HepG2 (cell line): ENCODE measurements around the gene CYP2W1. TPM values are rescaled to one million over a fixed set of nuclear protein-coding genes. Genes with fewer than 3 reads are reported as not detected.

Experiments used
- CEBPG ChIP-seq: IDR thresholded peaks from 2 replicates; pipeline ENCODE4 v1.6.1; 2016
- FLYWCH1 ChIP-seq: sonication (generic); formaldehyde crosslinking; IDR thresholded peaks from 2 replicates; pipeline ENCODE4 v1.8.1; 2023; ENCODE audit warnings: mild to moderate bottlenecking, missing genetic modification reagents
- GTF2F1 ChIP-seq: fragments of 150-350 bp; IDR thresholded peaks from 2 replicates; pipeline ENCODE4 v1.6.1; 2014; ENCODE audit warnings: low read length
- IRX3 ChIP-seq: sonication (generic); formaldehyde crosslinking; IDR thresholded peaks from 2 replicates; pipeline ENCODE4 v1.8.1; 2023; ENCODE audit warnings: mild to moderate bottlenecking, low read depth, missing genetic modification reagents, borderline replicate concordance
- MED8 ChIP-seq: sonication (generic); formaldehyde crosslinking; IDR thresholded peaks from 2 replicates; pipeline ENCODE4 v1.8.1; 2023; ENCODE audit warnings: mild to moderate bottlenecking, missing genetic modification reagents; ENCODE audit not compliant: insufficient replicate concordance
- NFE2 ChIP-seq: sonication (generic); formaldehyde crosslinking; IDR thresholded peaks from 2 replicates; pipeline ENCODE4 v1.4.0; 2020; ENCODE audit warnings: missing genetic modification reagents
- NR1H2 ChIP-seq: sonication (generic); formaldehyde crosslinking; IDR thresholded peaks from 2 replicates; pipeline ENCODE4 v1.8.1; 2022; ENCODE audit warnings: low read depth, missing genetic modification reagents, borderline replicate concordance
- POLR2A ChIP-seq, 2 experiments: IDR thresholded peaks; 2 replicates each; pipeline ENCODE4 v1.6.1; 2011; ENCODE audit warnings: low read depth in 2 of 2, low read length in 2 of 2, mild to moderate bottlenecking in 1 of 2, moderate library complexity in 1 of 2; ENCODE audit not compliant: insufficient read depth in 1 of 2
- PRMT3 ChIP-seq: sonication (generic); formaldehyde crosslinking; IDR thresholded peaks from 2 replicates; pipeline ENCODE4 v1.8.1; 2022; ENCODE audit warnings: low read depth, mild to moderate bottlenecking, moderate library complexity, missing genetic modification reagents, borderline replicate concordance
- SALL2 ChIP-seq: sonication (generic); formaldehyde crosslinking; IDR thresholded peaks from 2 replicates; pipeline ENCODE4 v1.8.1; 2023; ENCODE audit warnings: mild to moderate bottlenecking, missing genetic modification reagents, inconsistent platforms
- SRF ChIP-seq: IDR thresholded peaks from 2 replicates; pipeline ENCODE4 v1.6.1; 2011; ENCODE audit warnings: mild to moderate bottlenecking, low read depth, low read length, moderate library complexity
- ZEB1 ChIP-seq: IDR thresholded peaks from 2 replicates; pipeline ENCODE4 v1.6.1; 2012; ENCODE audit warnings: mild to moderate bottlenecking, low read depth, inconsistent platforms; ENCODE audit not compliant: insufficient replicate concordance
- ZFP90 ChIP-seq: sonication (generic); formaldehyde crosslinking; IDR thresholded peaks from 2 replicates; pipeline ENCODE4 v1.8.0; 2022; ENCODE audit warnings: missing genetic modification reagents, mild to moderate bottlenecking, inconsistent platforms, borderline replicate concordance
- ZNF264 ChIP-seq: sonication (generic); formaldehyde crosslinking; IDR thresholded peaks from 2 replicates; pipeline ENCODE4 v1.4.0; 2020; ENCODE audit warnings: missing genetic modification reagents
- ZNF564 ChIP-seq: sonication (generic); formaldehyde crosslinking; IDR thresholded peaks from 2 replicates; pipeline ENCODE4 v1.8.1; 2023; ENCODE audit warnings: mild to moderate bottlenecking, missing genetic modification reagents
- ZNF891 ChIP-seq: sonication (generic); formaldehyde crosslinking; IDR thresholded peaks from 2 replicates; pipeline ENCODE4 v1.5.0; 2020; ENCODE audit warnings: mild to moderate bottlenecking, missing genetic modification reagents
- polyA plus RNA-seq, 8 experiments: library from polyadenylated mRNA; depleted of rRNA in 3 of 8; stranded (reverse) in 7 of 8; unstranded in 1 of 8; fragments of >200 nt; fragmentation: Illumina TruSeq in 4 of 8; extraction: Trizol in 4 of 8; gene quantifications; 2 replicates each; pipeline versions ENCODE4 v1.2.1 to v1.2.3, GENCODE V29; 2011 to 2016; ENCODE audit warnings: low read depth in 4 of 8, missing spikeins in 1 of 8, mixed read lengths in 1 of 8; ENCODE audit not compliant: insufficient read depth in 1 of 8
- total RNA-seq, 5 experiments: library from RNA; depleted of rRNA; stranded (reverse); fragments of >200 nt; fragmentation: Illumina TruSeq; extraction: Trizol; gene quantifications; 2 replicates each; pipeline ENCODE4 v1.2.3, GENCODE V29; 2016; ENCODE audit warnings: low read depth in 1 of 5
- TF ChIP-seq, protein P1 (sequence below): IDR thresholded peaks from 2 replicates; pipeline ENCODE4 v1.6.1; 2016; ENCODE audit warnings: low read depth, control low read depth
- TF ChIP-seq, protein P2 (sequence below): sonication (generic); formaldehyde crosslinking; IDR thresholded peaks from 2 replicates; pipeline ENCODE4 v1.5.0; 2020; ENCODE audit warnings: mild to moderate bottlenecking, missing genetic modification reagents
- TF ChIP-seq, protein P3 (sequence below): sonication (generic); formaldehyde crosslinking; IDR thresholded peaks from 2 replicates; pipeline ENCODE4 v1.8.1; 2022; ENCODE audit warnings: low read depth, mild to moderate bottlenecking, missing genetic modification reagents
- TF ChIP-seq, protein P4 (sequence below): sonication (generic); formaldehyde crosslinking; IDR thresholded peaks from 2 replicates; pipeline ENCODE4 v1.5.0; 2020; ENCODE audit warnings: mild to moderate bottlenecking, missing genetic modification reagents, borderline replicate concordance
- TF ChIP-seq, protein P5 (sequence below): IDR thresholded peaks from 2 replicates; pipeline ENCODE4 v1.6.1; 2018; ENCODE audit warnings: missing genetic modification reagents, mild to moderate bottlenecking, missing compliant biosample characterization

CYP2W1 gene
- total and polyA plus RNA-seq, 2 of the 13 experiments (the other 11 are each of a cell fraction or from before 2014, with no cell fraction given) = 19.5 to 31.7 TPM

DNA sequence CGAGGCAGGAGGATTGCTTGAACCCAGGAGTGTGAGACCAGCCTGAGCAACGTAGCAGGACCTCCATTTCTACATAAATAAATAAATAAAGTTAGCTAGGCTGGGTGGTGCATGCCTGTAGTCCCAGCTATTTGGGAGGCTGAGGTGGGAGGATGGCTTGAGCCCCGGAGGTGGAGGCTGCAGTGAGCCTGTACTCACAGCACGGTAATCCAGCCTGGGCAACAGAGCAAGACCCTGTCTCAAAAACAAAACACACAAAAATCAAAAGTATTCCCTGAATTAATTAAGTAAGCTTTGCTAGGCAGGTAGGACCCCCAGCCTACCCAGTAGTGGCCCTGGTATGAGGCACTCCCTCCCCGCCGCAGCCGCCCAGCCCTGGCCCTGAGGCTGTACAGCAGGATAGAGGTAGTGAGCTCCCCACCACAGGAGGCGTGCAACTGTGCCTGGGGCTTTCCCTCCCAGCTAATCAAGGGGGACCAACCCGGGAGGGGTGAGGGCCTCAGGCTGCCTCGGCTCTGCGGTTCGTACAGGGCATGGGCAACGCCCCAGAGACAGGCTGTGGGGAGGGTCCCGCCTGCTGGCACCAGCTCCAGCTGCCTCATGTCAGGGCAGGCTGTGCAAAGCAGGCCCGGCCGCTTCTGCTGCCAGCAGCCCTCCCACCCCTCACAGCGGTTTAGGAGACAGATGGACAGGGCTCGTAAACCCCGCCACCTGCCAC, 1.0 kb upstream of the CYP2W1 start (continued):
- no peak for TF ChIP-seq SRF
- no peak for TF ChIP-seq SALL2
- no peak for TF ChIP-seq ZFP90 (CRISPR knock-in tag)
- TF ChIP-seq NFE2 (CRISPR knock-in tag) = no peak
- TF ChIP-seq, protein P1, sequence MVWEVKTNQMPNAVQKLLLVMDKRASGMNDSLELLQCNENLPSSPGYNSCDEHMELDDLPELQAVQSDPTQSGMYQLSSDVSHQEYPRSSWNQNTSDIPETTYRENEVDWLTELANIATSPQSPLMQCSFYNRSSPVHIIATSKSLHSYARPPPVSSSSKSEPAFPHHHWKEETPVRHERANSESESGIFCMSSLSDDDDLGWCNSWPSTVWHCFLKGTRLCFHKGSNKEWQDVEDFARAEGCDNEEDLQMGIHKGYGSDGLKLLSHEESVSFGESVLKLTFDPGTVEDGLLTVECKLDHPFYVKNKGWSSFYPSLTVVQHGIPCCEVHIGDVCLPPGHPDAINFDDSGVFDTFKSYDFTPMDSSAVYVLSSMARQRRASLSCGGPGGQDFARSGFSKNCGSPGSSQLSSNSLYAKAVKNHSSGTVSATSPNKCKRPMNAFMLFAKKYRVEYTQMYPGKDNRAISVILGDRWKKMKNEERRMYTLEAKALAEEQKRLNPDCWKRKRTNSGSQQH (CRISPR knock-in tag) = no peak
- TF ChIP-seq PRMT3 (CRISPR knock-in tag) = no peak
- TF ChIP-seq NR1H2 = no peak
- no peak for TF ChIP-seq CEBPG
- TF ChIP-seq ZNF264 = no peak
- TF ChIP-seq, protein P2, sequence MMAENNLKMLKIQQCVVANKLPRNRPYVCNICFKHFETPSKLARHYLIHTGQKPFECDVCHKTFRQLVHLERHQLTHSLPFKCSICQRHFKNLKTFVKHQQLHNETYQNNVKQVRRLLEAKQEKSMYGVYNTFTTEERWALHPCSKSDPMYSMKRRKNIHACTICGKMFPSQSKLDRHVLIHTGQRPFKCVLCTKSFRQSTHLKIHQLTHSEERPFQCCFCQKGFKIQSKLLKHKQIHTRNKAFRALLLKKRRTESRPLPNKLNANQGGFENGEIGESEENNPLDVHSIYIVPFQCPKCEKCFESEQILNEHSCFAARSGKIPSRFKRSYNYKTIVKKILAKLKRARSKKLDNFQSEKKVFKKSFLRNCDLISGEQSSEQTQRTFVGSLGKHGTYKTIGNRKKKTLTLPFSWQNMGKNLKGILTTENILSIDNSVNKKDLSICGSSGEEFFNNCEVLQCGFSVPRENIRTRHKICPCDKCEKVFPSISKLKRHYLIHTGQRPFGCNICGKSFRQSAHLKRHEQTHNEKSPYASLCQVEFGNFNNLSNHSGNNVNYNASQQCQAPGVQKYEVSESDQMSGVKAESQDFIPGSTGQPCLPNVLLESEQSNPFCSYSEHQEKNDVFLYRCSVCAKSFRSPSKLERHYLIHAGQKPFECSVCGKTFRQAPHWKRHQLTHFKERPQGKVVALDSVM = peak; percentile 87
- TF ChIP-seq, protein P3, sequence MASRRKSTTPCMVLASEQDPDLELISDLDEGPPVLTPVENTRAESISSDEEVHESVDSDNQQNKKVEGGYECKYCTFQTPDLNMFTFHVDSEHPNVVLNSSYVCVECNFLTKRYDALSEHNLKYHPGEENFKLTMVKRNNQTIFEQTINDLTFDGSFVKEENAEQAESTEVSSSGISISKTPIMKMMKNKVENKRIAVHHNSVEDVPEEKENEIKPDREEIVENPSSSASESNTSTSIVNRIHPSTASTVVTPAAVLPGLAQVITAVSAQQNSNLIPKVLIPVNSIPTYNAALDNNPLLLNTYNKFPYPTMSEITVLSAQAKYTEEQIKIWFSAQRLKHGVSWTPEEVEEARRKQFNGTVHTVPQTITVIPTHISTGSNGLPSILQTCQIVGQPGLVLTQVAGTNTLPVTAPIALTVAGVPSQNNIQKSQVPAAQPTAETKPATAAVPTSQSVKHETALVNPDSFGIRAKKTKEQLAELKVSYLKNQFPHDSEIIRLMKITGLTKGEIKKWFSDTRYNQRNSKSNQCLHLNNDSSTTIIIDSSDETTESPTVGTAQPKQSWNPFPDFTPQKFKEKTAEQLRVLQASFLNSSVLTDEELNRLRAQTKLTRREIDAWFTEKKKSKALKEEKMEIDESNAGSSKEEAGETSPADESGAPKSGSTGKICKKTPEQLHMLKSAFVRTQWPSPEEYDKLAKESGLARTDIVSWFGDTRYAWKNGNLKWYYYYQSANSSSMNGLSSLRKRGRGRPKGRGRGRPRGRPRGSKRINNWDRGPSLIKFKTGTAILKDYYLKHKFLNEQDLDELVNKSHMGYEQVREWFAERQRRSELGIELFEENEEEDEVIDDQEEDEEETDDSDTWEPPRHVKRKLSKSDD (CRISPR knock-in tag) = 0 out of 2 replicates have a peak, but pooled peaks have one; percentile 25
- TF ChIP-seq, protein P4, sequence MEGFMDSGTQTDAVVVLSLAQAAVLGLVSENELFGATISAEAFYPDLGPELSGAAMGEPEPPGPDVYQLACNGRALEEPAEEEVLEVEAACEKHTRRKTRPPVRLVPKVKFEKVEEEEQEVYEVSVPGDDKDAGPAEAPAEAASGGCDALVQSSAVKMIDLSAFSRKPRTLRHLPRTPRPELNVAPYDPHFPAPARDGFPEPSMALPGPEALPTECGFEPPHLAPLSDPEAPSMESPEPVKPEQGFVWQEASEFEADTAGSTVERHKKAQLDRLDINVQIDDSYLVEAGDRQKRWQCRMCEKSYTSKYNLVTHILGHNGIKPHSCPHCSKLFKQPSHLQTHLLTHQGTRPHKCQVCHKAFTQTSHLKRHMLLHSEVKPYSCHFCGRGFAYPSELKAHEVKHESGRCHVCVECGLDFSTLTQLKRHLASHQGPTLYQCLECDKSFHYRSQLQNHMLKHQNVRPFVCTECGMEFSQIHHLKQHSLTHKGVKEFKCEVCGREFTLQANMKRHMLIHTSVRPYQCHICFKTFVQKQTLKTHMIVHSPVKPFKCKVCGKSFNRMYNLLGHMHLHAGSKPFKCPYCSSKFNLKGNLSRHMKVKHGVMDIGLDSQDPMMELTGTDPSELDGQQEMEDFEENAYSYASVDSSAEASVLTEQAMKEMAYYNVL (CRISPR knock-in tag) = peak; percentile 17; the same call in 1 of the 2 replicates
- no peak for TF ChIP-seq IRX3 (CRISPR knock-in tag)
- TF ChIP-seq POLR2A (IDR thresholded peaks at IDR 0.05; ENCODE audit: insufficient read depth in 1 of 2, low read depth in 2 of 2, low read length in 2 of 2) = no peak
- no peak for TF ChIP-seq GTF2F1
- TF ChIP-seq FLYWCH1 (CRISPR knock-in tag) = no peak
- TF ChIP-seq ZNF891 (CRISPR knock-in tag) = no peak
- TF ChIP-seq MED8 (CRISPR knock-in tag) = no peak
- TF ChIP-seq ZNF564 = no peak
- TF ChIP-seq, protein P5, sequence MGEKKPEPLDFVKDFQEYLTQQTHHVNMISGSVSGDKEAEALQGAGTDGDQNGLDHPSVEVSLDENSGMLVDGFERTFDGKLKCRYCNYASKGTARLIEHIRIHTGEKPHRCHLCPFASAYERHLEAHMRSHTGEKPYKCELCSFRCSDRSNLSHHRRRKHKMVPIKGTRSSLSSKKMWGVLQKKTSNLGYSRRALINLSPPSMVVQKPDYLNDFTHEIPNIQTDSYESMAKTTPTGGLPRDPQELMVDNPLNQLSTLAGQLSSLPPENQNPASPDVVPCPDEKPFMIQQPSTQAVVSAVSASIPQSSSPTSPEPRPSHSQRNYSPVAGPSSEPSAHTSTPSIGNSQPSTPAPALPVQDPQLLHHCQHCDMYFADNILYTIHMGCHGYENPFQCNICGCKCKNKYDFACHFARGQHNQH = no peak
- TF ChIP-seq ZEB1 = no peak
